Stimulated activated CD4-positive, alpha-beta T cell treated with anti-CD3 and anti-CD28 coated beads, TNF-alpha, amount 100 ng/mL, for 4 hours (primary cell): ENCODE data around the gene FRMD3.

ENCODE experiments used
- DNase-seq, 3 experiments: peaks; one replicate each; pipeline ENCODE4 v3.0.0-alpha.2; 2020; ENCODE audit warnings: low read depth in 3 of 3

FRMD3 gene

DNA sequence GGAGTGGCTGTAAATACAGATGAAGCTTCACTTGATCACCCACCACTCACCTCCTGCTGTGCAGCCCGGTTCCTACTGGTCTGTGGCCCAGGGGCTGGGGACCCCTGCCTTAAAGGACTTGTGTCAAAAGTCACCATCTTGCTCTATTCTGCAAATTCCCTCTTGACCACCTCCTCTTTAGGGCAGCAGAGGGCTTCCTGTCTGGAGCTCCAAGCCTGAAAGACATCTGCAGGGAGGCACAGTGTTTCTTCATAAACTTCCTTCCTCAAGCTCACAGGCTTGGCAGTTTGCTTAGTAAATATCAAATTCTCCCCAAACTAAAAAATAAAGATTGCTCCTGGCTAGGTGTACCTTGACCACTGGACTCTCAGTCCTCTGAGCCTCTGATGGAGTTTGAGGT is 104.4 kb downstream of the FRMD3 start:
- DNase-seq: no peak

DNA sequence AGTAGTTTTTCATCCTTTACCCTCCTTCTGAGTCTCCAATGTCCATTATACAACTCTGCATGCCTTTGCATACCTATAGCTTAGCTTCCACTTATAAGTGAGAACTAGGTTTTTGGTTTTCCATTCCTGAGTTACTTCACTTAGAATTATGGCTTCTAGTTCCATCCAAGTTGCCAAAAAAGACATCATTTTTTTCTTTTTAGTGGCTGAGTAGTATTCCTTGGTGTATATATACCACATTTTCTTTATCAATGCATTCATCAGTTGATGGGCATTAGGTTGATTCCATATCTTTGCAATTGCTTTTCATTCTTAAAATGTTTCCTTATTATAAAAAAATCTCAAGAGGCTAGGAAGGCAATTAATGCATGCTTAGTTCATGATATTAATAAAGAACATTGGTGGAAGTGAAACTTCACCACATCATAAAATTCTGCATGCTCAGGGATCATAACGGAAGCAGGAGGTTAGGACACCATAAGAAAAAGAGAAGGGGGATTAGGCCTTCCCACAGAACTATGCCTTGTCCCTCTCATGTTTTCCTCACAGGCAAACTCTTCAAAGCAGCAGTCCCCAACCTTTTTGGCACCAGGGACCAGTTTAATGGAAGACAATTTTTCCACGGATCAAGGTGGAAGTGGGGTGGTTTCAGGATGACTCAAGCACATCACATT is 105.2 kb downstream of the FRMD3 start:
- DNase-seq: no peak

DNA sequence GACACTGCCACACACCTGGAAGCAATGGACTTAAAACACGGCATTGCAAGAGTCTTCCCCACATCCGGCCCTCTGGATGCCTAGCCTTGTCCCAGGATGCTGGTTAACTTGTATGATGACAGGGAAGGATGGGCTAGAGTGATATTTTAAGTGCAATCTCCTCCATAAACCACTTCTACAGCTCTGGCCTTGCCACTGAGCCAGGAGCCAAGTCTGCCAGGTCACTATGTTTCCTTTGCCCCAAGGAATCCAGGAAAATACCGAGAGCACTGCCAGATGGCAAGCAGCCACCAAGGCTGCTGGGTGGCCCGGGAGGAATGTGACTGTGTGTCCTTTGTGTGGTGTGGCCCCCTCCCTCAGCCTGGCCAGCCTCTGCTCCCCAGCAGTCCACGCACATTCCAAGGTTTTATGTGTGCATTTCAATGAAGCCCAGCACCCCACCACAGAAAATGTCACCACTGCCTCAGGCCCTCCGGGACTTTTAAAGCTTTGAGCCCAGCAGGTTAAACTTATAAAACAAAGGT is 106.0 kb downstream of the FRMD3 start:
- DNase-seq: no peak

DNA sequence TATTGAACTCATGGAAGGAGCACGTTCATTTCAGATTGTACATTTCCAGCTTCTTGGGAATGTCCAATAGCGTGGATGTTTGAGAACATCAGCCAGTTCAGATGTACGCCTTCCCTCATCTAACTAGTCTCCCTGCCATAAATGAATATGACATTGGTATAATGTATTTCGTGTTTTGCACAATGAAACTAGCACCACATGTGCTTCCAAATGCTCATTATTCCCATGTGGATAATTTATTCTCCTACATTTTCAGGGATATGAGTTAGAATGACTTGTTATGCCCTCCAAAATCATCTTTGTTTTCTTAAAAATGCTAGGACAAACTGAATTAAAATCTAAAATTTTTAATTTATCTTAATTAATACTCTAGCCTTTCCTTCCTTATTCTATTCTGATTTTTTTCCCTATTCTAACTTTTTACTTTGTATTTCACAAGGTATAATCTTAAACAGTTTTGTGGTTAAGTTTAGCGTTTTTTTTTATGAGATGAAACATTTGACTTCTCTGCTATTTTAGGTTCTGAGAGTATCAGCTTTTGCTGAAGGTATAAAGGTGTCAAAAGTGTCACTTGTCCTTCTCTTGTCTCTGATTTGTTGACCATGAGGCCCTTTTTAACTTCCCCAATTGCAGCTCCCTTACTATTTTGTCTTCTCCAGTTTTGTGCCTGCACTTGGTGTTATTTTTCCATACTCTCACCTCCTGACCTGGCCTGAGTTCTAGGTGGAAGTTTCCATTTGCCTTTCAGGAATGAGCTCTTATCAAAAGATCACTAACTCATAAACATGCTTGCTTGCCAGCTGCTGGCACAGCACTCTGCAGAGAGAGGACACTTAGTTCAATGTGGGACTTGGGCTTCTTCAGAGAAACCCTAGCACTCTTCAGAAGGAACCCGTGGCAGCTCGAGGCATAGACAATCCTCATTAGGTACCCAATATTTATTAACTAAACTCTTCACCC is 106.8 kb downstream of the FRMD3 start:
- no peak for DNase-seq

GRCh38 chr9:83430681-83431080 is 107.5 kb downstream of the FRMD3 start:
- DNase-seq: no peak

DNA sequence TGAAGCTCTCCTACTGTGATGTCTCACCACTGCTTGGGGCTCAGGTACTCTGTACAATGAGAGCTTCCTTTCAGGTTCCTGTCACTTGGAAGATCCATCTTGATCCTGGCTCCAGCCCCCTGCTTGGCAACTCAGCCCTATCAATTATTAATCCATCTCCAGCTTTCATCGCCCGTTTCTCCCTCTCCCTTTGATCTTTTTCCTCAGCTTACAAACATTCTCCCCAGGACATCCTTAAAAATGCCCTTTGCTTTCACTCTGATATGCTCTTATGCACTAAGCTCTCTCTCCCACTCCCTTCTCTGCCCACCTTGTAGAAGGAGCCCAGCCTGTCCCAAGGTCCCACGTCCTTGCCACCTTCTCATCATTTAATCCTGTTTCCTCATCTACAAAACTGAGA is 109.0 kb downstream of the FRMD3 start:
- DNase-seq: no peak

- DNase-seq: no peak
These were observed 113.0 kb downstream of the FRMD3 start for GRCh38 chr9:83425240-83425639.

GRCh38 chr9:83424831-83425230 is 113.4 kb downstream of the FRMD3 start:
- no peak for DNase-seq

GRCh38 chr9:83423815-83424707 is 114.1 kb downstream of the FRMD3 start:
- DNase-seq: no peak

DNA sequence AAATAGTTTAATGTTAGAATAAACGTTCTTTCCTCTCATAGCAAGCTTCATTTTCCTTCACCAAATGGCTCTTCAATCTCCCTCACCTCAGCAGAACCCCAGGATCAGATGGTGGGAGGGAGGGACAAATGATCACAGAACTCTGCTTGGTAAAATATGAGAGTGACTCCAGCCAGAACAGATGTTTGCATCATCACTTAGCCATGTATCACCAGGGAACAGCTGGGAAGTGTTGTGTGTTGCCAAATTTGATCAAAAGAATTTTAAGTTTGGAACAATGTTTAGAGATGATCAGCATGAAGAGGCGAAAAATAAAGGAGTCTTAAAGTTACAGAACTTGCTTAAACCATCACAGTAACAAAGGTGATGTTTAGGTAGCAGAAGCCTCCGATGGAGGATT is 115.7 kb downstream of the FRMD3 start:
- no peak for DNase-seq

DNA sequence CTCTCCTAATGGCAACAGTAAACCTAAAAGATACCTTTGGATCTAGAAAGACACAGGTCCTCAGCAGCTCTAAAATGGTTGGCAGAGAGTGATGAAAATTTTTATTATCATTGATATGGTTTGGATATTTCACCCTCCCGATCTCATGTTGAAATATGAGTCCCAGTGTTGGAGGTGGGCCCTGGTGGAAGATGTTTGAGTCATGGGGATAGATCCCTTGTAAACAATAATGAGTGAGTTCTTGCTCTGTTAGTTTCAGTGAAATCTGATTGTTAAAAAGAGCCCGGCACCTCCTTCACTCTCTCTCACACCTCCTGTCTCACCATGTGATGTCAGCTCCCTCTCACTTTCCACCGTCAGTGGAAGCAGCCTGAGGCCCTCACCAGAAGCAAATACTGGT is 117.7 kb downstream of the FRMD3 start:
- DNase-seq: no peak

DNA sequence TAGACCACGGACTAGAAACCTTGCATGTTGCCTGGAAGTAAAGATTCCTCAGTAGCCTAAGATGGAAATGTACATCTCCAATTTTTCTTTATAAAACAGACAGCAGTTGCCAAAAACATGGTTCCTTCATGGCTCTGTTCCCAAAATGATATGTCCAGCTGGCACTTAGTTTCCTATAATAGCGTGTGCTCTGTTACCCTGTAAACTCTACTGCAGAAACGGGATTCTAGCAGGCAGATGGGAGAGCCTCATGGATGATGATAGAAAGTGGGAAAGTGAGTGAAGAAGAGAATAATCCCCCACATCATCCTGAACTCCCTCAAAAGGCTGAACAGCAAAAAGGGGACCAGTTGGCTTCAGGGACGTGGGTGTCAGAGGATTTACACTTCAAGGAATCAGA is 118.2 kb downstream of the FRMD3 start:
- no peak for DNase-seq

GRCh38 chr9:83418283-83418682 is 119.9 kb downstream of the FRMD3 start:
- no peak for DNase-seq

DNA sequence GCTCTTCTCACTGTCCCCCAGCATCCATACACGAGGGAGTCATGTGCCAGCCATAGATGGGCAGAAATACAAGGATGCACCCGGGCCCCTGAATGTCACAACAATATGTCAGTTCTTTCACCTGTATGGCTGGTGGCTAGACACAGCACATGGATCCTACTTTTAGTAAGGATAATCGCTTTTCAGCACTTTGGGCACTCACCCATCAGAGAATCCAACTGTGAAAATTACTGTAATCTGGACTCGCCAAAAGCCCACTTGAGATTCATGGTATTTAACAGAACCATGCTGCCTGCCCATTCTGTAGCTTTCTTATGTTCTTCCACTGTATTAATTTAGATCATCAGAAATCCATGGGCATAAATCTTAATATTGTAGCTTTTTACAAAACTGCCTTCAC is 124.8 kb downstream of the FRMD3 start:
- no peak for DNase-seq

DNA sequence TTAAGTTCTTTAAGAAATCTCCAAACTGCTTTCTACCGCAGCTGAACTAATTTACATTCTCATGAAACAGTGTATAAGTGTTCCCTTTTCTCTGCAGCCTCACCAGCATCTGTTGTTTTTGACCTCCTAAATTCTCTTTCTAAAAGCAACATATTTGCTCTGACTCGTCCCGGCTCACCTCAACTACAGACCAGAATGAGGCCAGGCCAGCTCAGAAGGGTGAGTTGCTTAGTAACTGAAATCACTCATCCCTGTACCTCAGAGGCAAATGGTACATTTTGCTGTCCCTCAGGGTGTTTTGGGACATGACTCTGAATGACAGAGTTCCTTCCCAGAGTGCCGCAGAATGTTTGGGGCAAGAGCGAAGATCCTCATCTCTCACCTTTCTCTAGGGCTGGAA is 127.5 kb downstream of the FRMD3 start:
- no peak for DNase-seq

DNA sequence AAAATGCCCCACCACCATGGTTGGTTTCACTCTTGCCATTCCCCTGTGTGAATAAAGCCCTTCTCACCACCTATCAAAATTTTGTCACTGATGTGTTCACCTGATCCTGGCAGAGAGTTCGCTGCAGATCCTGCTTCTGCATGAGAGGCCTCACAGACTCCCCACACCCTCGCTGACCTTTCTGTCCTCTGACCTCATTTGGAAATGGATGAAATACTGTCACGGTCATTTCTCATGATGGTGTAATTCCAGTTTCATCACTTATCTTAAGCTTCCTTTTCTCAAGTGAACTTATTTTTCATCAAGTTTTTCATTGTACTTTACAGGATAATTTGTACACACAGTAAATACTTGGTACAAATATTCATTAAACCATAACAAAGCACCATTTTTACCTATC is 131.3 kb downstream of the FRMD3 start:
- no peak for DNase-seq

GRCh38 chr9:83405759-83406158 is 132.4 kb downstream of the FRMD3 start:
- DNase-seq: no peak

DNA sequence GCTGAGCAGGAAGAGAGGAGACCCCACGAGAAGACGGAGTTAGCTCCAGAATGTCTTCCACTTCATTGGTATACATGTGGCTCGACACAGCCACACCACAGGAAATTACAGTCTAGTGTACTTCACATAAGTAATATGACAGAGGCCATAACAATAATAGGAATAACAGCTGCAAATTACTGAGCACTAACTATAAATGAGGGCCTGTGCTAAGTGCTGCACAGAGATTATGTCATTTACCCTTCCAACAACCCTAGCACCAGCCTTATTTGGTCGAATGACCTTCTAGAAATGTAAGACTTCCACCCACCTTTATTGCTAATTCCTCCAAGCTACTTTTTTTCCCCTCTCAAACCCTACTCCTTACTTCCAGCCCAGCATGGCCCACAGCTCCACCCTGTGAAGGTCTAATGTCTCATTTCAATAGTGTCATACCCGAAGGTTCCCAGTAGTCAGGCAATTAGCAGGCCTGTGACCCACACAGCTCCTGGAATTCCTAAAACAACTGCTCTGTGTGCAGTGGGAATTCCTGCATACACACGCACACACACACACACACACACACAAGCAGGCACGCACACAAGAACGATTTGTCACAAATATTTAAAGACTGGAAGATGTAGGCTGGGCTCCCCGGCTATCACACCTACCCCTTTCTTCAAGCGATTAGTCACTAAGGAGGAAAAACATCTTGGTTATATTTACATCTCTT is 134.5 kb downstream of the FRMD3 start:
- no peak for DNase-seq

DNA sequence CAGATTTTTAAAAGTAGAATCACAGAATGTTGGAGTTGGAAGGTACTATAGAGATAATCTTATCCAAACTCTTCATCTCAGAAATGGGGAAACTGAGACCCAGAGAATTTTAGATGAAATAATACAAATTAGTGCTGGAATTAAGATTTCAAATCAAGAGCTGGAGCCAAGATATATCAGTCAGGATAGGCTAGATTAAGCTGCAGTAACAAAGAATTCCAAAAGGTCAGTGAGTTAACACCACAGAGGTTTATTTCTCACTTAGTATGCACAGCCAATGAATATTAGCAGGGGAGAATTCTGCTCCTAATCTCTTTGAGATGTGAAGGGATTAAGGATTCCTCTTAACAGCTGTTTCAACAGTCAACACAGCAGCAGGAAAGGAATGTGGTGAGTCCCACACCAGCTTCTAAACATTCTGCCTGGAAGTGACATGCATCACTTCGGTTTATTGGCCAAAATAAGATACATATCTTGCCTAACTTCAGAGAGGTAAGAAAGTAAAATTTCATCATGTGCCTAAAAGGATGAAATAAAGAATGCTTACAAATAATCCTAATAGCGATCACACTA is 136.8 kb downstream of the FRMD3 start:
- DNase-seq: no peak

- DNase-seq: no peak
These were observed 141.4 kb downstream of the FRMD3 start for GRCh38 chr9:83396813-83397212.

DNA sequence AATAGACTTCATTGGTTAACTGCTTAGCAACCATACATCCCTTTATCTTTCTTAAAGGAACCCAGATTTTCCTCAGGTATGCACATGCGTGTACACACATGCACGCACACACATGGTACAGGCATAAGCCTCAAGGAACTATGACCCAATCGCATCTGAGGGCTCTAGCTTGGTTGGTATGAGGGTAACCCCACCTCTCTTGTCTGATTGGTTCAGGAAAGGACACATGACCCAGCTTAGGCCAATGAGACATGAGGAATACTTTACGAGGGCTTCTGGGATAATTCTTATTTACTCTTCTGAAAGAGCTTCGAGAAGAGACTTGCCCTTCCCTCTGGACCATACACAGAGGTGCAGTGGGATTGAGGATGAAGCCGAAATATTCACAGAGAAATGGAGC is 141.9 kb downstream of the FRMD3 start:
- no peak for DNase-seq
